ENCODE measurements around the gene CCDC82.

Gene CCDC82

GRCh38 chr11:96306071-96306470 is 83.6 kb downstream of the CCDC82 start:
- DNase-seq, result no peak

- no peak for DNase-seq
These were observed 85.7 kb downstream of the CCDC82 start for GRCh38 chr11:96303980-96304379.

GRCh38 chr11:96303064-96303463 is 86.6 kb downstream of the CCDC82 start:
- DNase-seq, result no peak
